OCI-LY7 (cell line): ENCODE data around the gene CYP11A1.

ENCODE experiments used
- CTCF ChIP-seq: fragments of 200-600 bp; sonication (generic); conservative IDR thresholded peaks from 2 replicates; pipeline ENCODE4 v1.5.1; 2014; ENCODE audit warnings: mild to moderate bottlenecking, antibody characterized with exemption, low read length, moderate library complexity, mixed read lengths
- EZH2phosphoT487 ChIP-seq: fragments of 200-600 bp; sonication (generic); IDR thresholded peaks from 2 replicates; pipeline ENCODE4 v1.6.1; 2018; ENCODE audit warnings: low read depth, borderline replicate concordance, mild to moderate bottlenecking, mixed run types, antibody characterized with exemption, low read length, moderate library complexity, mixed read lengths

- TF ChIP-seq CTCF (no peak), EZH2phosphoT487 (no peak)
Observed at GRCh38 chr15:74376226-74376625, 8.8 kb upstream of the CYP11A1 start.
